ENCODE measurements around the gene TBL1Y.
A peak's percentile ranks its signal among the peaks of the same experiment; 100 is the strongest.
"Not testable (repeated sequence)": the region's sequence is repeated elsewhere in the genome, so short reads cannot be mapped to it uniquely, and the experiment has no call there.

TBL1Y gene

DNA sequence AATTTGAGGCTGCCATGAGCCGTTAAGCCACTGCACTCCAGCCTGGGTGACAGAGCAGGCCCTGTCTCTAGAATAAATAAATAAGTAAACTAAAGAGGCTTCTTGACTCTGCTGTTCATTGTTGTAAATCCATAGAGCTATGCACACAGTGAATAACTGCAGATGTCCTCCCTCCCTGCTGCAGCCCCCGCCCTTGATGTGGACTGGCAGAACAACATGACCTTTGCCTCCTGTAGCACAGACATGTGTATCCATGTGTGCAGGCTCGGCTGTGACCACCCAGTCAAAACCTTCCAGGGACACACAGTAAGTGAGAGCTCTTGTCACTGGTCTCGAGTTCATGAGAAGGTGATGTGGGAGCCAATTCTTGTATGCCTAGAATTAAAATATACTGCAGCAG, 170.1 kb downstream of the TBL1Y start:
- DNase-seq (ENCODE audit: low read depth in 2 of 2), result not testable (repeated sequence)

DNA sequence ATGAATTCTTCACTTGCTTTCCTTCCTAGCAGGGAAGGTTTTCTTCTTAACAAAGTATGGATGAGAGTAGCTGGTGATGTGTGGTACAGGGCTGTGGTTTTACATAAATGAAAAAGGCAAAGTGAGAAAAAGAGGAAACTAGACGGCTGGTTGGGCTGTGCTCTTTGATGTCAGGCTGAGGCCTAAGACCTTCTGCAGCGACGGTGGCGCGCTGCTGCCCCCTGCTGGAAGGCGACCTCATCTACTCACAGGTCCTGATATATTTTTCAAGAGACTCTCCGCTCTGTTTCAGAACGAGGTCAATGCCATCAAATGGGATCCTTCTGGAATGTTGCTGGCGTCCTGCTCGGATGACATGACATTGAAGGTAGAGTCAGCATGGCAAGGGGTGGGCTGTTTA, 175.1 kb downstream of the TBL1Y start:
- DNase-seq (ENCODE audit: low read depth in 2 of 2), result peak in 1 of 2 donors; percentile 44

DNA sequence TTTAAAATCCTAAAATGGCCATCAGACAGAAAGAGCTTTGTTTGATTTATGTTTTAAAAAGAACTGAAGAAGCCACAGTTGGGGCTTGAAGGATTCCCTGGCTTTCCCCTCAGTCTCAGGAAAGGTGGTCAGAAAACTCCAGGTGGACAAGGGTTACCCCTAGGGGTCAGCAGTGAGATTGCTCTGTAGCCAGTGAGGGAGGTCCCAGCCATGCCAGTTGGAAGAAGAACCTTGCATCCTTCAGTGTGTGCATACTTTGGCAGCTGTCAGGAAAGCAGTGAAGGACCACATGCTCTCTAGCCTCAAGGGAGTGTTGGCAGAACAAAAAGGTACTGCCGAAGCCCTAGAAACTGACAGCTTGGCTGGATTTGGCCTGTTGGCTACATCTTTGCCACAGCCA, 182.3 kb downstream of the TBL1Y start:
- no peak for DNase-seq (ENCODE audit: low read depth in 2 of 2)

DNA sequence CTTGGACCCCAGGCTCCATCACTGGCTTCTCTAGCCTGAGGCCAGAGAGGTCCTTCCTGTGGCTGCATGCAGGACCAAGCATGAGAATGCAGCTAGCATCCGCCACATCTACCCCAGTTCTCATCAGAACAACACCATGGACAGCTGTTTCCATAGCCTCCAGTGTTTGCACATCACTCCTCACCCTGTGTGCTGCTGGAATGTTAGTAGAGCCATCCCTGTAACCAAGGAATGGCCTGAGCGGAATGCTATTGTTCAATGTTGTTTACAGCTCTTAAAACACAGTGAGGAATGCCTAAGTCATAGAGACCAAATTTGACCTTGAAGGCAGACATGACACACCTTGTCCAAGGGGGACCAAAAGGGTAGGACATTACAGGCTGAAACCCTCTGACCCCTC, 183.9 kb downstream of the TBL1Y start:
- DNase-seq (ENCODE audit: low read depth in 2 of 2), result no peak

DNA sequence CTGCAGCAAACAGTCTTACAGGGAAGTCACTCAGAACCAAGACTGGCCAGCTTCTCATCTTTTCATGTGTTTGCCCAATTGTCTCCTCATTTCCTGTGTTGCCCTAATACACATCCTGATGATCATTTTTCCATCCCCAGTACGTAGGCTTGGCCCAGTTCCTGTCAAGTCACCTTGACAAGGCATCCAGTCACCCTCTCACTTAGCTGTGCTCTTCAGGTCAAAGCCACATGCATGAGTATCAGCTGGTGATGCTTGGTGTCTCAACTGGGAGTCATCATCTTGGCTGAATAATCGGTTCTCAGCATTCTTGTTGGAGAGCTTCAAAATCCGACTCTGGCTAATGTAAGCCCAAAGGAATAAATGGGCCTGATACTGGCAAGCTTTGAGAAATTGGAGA, 186.5 kb downstream of the TBL1Y start:
- DNase-seq (ENCODE audit: low read depth in 2 of 2), result no peak

DNA sequence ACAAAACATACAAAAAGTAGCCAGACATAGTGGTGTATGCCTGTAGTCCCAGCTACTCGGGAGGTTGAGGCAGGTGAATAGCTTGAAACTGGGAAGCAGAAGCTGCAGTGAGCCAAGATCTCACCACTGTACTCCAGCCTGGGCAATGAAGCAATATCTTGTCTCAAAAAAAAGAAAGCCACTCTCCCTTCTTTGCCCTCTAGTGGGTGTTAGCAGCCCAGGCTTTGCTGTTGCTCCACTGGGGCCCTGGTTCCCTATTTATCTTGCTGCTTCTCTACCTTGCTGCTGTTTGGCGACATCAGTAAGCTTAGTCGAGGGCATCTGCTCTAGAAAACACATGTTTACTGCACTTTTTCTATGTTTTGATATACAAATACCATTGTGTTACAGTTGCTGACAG, 189.2 kb downstream of the TBL1Y start:
- DNase-seq (ENCODE audit: low read depth in 2 of 2), result no peak

DNA sequence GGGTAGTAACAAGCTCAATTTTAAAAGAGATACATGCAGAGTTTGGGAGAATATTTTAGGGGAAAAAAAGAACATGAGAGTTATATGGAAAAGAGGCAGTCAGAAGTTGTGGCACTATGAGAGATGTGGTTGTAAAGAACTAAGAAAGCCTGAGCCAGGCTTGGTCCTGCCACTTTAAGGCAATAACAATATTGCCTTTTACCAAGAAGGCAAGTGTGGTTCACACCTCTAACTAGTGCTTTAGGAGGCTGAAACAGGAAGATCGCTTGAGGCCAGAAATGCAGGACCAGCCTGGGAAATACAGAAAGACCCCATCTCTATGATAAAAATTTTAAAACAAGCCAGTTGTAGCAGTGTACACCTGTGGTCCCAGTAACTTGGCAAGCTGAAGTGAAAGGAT, 192.2 kb downstream of the TBL1Y start:
- DNase-seq (ENCODE audit: low read depth in 2 of 2), result no peak

DNA sequence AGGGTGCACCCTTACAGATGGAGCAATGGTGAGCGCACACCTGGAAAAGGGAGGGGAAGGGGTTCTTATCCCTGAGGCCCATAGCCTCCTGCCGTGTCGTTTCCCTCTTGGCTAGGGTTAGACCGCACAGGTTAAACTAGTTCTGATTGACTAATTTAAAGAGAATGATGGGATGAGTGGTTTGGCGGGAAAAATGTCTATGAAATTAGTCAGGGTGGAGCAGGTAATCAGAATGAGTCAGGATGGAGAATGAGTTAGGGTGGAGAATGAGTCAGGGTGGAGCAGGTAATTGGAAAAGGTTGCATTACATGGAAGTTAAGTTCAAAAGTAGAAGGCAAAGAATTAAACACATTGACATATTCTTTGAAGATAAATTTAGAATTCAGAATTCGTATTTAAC, 196.7 kb downstream of the TBL1Y start:
- no peak for DNase-seq (ENCODE audit: low read depth in 2 of 2)

DNA sequence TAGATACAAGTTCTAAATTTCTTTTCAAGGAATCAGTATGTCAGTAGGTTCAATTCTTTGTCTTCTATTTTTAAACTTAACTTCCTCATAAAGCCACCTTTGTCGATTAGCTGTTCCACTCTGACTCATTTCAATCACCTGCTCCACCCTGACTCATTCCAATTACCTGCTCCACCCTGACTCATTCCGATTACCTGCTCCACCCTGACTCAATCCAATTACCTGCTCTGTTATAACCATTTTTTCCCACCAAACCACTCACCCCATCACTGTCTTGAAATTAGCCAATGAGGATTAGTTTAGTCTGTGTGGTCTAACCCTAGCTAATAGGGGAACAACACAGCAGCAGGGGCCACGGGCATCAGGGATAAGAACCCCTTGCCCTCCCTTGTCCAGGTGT, 199.6 kb downstream of the TBL1Y start:
- no peak for DNase-seq (ENCODE audit: low read depth in 2 of 2)

DNA sequence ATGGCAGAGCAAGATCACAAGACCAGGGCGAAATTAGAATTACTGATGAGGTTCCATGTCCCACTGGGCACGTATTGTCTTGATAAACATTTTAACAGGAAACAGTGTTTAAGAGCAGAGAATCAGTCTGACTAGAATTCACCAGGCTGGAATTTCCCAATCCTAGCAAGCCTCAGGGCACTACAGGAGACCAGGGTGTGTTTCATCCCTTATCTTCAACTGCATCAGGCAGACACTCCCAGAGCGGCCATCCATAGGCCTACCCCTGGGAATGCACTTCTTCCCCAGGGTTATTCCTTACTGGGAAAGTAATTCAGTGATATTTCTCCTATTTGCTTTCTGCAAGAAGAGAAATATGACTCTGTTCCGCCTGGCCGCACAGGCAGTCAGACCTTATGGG, 205.4 kb downstream of the TBL1Y start:
- DNase-seq (ENCODE audit: low read depth in 2 of 2), result no peak

DNA sequence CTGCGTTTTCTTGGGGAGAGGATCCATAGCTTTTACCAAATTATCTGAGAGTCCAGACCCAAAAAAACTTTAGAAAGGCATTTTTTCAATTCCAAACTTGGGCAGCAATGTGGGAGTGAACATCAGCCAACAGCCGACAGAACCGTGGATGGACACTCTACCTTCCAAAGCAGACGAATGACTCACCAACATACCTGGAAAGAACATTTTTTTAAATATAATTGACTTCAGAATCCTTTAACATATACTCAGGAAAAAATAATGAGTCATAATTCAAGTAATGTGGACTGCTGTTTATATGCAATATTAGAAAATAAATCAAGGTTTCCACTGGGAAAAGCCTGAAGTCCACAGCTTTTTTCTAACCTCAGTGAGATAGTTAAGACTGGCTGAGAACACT, 211.7 kb downstream of the TBL1Y start:
- DNase-seq (ENCODE audit: low read depth in 2 of 2), result no peak

DNA sequence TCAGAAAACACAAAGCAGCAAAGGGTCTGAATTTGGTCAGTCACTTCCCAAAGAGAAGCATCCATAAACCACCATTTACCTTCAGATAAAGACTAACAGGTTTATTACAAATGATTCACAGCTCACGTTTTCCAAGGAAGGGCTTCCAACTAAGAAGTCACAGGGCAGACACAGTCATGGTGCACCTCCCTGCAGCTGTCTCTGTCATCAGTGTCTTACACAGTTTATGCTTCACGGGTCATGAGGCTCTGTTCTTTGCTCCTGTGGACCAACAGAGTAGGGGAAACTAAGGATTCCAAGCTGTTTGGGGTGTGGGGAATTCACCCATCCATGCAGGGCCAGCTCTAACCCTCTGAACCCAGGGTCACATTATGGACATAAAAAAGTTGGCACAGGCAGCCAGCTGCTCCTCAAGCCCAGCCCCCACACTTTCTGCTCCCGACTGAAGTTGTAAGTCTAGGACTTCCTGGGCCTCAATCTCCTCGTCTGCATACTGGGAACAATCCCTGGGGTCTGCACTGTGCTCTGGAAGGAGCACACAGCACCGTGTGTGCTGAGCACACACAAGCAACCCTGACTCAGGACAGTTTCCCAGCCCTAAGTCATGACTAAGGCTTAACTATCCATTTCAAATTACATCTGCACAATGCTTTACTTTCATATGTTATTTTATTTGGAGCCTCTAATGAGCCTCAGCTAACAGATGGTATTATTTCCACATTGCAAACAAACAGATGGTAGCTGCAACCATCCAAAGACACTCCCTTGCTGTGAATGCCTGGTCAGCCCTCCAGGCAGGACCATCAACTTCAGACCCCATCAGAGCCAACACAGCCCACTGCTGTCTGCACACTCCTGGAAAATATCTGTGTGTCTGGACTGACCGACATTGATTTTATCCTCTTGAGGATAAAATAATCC, 214.9 kb downstream of the TBL1Y start:
- DNase-seq (ENCODE audit: low read depth in 2 of 2), result no peak

DNA sequence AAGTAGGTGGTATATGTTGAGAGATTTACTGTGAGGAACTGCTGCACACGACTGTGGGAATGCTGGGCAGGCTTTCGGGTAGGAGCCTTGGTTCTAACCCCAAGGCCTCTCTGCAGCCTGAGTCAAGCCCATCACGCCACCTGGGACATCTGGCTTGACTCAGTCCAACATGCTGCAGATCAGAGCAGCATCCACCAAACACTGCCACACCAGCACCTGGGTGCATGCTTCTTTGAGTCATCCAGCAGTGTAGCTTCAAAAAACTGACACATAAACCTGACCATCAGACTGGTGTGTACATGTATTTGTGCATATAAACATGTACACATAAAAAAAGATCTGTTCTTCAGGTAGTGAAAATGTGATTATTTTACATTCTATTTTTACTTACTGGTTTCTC, 217.7 kb downstream of the TBL1Y start:
- DNase-seq (ENCODE audit: low read depth in 2 of 2), result no peak
